ENCODE results near the gene USH2A.

DNA sequence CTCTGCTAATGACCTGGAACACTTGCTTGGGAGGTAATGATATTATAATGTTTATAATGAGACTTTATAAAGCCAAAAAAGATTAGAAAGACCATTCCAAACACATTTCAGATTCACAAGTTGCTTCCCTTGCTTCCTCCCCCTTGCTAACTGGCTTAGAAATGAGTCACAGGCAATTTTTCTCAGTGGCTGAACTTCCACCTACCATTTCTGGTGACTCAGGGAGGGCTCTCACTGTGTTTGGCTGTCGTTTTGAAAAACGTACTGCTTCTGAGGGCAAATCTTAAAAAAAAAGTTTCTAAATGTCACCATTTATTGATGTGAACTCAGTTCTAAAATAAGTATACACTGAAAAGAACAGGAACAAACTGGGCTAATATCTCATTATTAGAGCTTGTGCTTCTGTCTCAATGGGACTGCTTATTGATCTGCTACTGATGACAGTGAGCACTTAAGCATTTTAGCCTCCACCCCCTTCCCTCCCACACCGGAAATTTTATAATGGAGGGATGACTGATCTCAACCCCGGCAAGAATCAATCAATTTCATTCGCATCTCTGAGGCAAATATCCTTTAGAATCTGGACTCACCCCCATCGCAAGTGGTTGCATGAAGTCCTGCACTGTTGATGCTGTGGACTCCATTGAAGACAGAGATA is 577.9 kb downstream of the USH2A start:
- TF ChIP-seq, protein P1, sequence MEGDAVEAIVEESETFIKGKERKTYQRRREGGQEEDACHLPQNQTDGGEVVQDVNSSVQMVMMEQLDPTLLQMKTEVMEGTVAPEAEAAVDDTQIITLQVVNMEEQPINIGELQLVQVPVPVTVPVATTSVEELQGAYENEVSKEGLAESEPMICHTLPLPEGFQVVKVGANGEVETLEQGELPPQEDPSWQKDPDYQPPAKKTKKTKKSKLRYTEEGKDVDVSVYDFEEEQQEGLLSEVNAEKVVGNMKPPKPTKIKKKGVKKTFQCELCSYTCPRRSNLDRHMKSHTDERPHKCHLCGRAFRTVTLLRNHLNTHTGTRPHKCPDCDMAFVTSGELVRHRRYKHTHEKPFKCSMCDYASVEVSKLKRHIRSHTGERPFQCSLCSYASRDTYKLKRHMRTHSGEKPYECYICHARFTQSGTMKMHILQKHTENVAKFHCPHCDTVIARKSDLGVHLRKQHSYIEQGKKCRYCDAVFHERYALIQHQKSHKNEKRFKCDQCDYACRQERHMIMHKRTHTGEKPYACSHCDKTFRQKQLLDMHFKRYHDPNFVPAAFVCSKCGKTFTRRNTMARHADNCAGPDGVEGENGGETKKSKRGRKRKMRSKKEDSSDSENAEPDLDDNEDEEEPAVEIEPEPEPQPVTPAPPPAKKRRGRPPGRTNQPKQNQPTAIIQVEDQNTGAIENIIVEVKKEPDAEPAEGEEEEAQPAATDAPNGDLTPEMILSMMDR (IDR thresholded peaks at IDR 0.05) = no peak
- TF ChIP-seq POLR2A (IDR thresholded peaks at IDR 0.05) (no peak), POLR2AphosphoS5 (IDR thresholded peaks at IDR 0.05) (no peak)

Data from prostate gland (tissue), 2 donors.